NCI-H774 (cell line): ENCODE data around the gene RNF112.
"Not testable (repeated sequence)": the region's sequence is repeated elsewhere in the genome, so short reads cannot be mapped to it uniquely, and the experiment has no call there.

Experiments used
- DNase-seq: peaks from one replicate; lab custom pipeline; 2025; lab: John Stamatoyannopoulos, UW

RNF112 gene

GRCh38 chr17:19448341-19449268, 37.6 kb downstream of the RNF112 start:
- no peak for DNase-seq

GRCh38 chr17:19449656-19450055, 38.6 kb downstream of the RNF112 start:
- no peak for DNase-seq

GRCh38 chr17:19453296-19453695, 42.3 kb downstream of the RNF112 start:
- DNase-seq, result no peak

DNA sequence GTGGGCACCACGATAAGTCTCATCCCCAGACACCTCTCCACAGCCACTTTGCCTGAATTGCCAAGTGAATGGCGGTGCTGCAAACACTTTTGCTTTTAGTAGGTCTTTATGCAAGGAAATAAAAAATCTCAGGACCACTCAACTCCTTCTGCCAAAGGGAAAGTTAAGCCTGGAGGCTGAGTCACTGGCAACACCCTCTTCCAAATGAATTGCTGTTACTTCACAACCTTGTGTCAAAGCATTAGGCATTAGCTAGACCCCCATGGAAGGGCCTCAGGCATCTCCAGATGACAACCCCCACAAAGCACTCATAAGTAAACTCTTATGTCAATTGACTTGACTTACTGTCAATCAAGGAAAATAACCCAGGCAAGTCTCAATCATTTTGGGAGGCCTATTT, 43.0 kb downstream of the RNF112 start:
- DNase-seq, result no peak

GRCh38 chr17:19456016-19456927, 45.2 kb downstream of the RNF112 start:
- DNase-seq, result no peak

DNA sequence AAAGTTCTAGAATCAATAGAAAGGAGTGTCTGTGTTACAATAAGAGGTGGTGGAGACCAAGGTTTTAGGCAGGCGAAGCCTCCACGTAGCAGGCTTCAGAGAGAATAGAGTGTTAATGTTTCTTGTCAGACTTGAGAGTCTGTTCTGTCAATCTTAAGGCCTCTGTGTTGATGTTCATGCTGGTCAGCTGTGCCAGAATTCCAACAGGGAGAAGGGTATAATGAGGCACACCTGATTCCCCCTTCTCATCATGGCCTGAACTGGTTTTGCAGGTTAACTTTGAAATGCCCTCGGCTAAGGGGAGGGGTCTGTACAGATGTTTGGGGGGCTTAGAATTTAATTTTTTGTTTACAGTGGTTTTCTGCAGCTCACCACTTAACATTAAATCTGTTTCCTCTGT, 46.0 kb downstream of the RNF112 start:
- no peak for DNase-seq

DNA sequence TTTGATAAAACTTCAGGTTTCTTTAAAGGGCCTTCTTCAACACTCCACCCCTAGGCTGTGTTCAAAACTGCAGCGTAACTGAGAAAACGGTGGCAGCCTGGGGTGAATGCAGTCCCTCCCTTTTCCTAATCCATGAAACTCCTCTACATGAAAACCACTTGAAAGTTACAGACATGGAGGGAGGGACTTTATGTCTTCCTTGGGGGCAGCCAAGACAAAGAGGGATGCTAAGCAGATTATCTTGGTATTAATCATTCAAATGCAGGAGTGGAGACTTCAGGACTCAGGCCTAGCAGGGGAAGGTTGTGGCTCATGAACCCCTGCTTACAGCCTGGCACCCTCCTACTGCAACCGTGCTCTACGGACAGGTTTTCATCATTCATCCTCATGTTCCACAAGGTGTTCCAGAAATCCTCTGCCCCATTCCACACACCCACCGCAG, 46.8 kb downstream of the RNF112 start:
- no peak for DNase-seq

DNA sequence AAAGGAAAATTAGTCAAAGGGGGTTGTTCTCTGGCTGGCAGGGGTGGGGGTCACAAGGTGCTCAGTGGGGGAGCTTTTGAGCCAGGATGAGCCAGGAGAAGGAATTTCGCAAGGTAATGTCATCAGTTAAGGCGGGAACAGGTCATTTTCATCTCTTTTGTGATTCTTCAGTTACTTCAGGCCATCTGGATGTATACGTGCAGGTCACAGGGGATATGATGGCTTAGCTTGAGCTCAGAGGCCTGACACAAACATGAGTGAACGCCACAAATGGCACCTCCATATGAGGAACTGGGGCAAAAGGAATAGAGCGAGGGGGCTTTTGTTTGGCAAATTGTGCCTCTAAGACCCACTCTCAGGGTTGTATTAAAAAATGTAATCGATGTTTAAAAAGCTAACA, 47.4 kb downstream of the RNF112 start:
- not testable (repeated sequence) for DNase-seq

DNA sequence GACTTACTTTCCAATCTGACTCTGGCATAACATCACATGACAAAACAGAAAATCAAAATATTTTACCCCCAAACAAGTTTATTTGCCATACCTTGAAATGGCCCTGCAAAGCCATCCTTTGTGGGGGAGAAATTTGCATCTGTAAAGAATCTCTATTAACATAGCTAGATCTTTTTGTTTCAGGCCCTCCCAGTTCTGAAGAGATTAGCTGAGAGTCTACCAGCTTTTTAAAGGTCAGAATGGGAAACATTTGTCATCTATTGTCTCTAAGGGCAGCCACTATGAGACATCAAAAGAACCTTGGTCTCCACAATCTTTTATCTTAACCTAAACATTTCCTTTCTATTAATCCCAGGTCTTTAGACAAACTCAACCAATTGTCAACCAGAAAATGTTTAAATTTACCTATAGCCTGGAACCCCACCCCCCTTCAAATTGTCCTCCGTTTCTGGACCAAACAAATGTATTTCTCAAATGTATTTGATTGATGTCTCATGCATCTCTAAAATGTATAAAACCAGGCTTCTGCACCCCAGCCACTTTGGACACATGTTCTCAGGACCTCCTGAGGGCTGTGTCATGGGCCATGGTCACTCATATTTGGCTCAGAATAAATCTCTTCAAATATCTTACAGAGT, 48.1 kb downstream of the RNF112 start:
- not testable (repeated sequence) for DNase-seq

DNA sequence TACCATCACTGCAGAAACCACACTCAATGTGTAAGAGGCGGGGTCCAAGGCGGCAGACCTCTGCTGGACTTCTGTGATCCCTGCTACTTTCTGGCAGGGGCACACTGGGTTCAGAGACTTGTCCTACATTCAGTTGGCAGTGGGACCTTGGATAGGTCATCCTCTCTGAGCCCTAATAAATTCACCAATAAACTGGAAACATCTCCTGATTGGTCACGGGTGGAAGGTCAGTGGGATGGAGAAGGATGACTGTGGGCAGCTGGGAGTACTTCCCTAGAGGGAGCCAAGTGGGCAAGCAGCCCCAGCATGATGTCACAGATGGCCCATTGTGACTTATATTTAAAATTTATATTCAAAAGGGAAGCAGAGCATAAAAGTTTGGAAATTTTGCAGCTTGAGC, 49.7 kb downstream of the RNF112 start:
- DNase-seq, result no peak

DNA sequence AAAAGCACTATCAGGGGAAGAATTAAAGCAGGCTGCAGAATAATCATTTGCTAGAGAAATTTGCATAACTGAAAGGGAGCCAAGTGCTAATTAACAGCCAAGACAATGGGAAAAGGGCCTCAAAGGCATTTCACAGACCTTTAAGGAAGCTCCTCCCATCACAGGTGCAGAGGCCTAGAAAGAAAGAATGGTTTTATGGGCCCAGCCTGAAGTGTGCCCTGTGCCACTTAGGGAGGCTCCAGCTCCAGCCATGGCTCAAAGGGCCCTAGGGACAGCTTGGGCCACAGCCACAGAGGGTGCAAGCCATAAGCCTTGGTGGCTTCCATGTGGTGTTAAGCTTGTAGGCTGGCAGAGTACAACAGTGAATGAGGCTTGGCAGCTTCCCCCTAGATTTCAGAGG, 50.1 kb downstream of the RNF112 start:
- DNase-seq, result no peak

- DNase-seq, result no peak
Observed at GRCh38 chr17:19461681-19462080, 50.6 kb downstream of the RNF112 start.

GRCh38 chr17:19462456-19463035, 51.5 kb downstream of the RNF112 start:
- not testable (repeated sequence) for DNase-seq

GRCh38 chr17:19464031-19465026, 53.3 kb downstream of the RNF112 start:
- no peak for DNase-seq
